Measurements from ENCODE around the gene CBLC.
A peak's percentile ranks its signal among the peaks of the same experiment; 100 is the strongest.

The CBLC gene

GRCh38 chr19:44746946-44747738, 30.5 kb upstream of the CBLC start:
- DNase-seq = peak; percentile 97

- peak; percentile 65 for DNase-seq
Measured at GRCh38 chr19:44747739-44748425, 29.8 kb upstream of the CBLC start.

GRCh38 chr19:44748426-44749254, 29.1 kb upstream of the CBLC start, which contains the start of gene BCL3:
Gene BCL3 (plus strand): TSS chr19:44748708. CDS start chr19:44748791, 83 bp downstream.
- peak; percentile 82 for DNase-seq

- no peak for DNase-seq
Measured at GRCh38 chr19:44749292-44749691, 28.4 kb upstream of the CBLC start.

- no peak for DNase-seq
Measured at GRCh38 chr19:44749994-44750393, 27.7 kb upstream of the CBLC start.

GRCh38 chr19:44752123-44752815, 25.4 kb upstream of the CBLC start:
- no peak for DNase-seq

GRCh38 chr19:44752816-44753625, 24.7 kb upstream of the CBLC start:
- peak; percentile 97 for DNase-seq

- DNase-seq = no peak
Measured at GRCh38 chr19:44753626-44753931, 24.1 kb upstream of the CBLC start.

GRCh38 chr19:44753932-44754749, 23.5 kb upstream of the CBLC start:
- peak; percentile 83 for DNase-seq

GRCh38 chr19:44754750-44755080, 23.0 kb upstream of the CBLC start:
- DNase-seq = no peak

GRCh38 chr19:44755219-44755618, 22.5 kb upstream of the CBLC start:
- no peak for DNase-seq

- DNase-seq = no peak
Measured at GRCh38 chr19:44756089-44756562, 21.6 kb upstream of the CBLC start.

- DNase-seq = peak; percentile 83
Measured at GRCh38 chr19:44757057-44757734, 20.5 kb upstream of the CBLC start.

- peak; percentile 60 for DNase-seq
Measured at GRCh38 chr19:44757735-44758505, 19.8 kb upstream of the CBLC start.

GRCh38 chr19:44758596-44758995, 19.1 kb upstream of the CBLC start:
- no peak for DNase-seq

GRCh38 chr19:44759083-44759804, 18.4 kb upstream of the CBLC start:
- no peak for DNase-seq

- no peak for DNase-seq
Measured at GRCh38 chr19:44762038-44762437, 15.7 kb upstream of the CBLC start.
